Measurements from ENCODE around the gene DAAM1.

- TF ChIP-seq POLR2A (IDR thresholded peaks at IDR 0.05) (no peak), CTCF (IDR thresholded peaks at IDR 0.05) (no peak)
Observed at GRCh38 chr14:59299731-59300130, 111.3 kb downstream of the DAAM1 start.
